NCI-H524 (cell line): Measurements from ENCODE around the gene ZGRF1.
"Not testable (repeated sequence)": the region's sequence is repeated elsewhere in the genome, so short reads cannot be mapped to it uniquely, and the experiment has no call there.

Experiments used
- DNase-seq, 2 experiments: peaks; one replicate each; lab custom pipeline; 2025; lab: John Stamatoyannopoulos, UW

ZGRF1 gene

GRCh38 chr4:112557676-112558411 is 78.9 kb downstream of the ZGRF1 start:
- no peak for DNase-seq

- not testable (repeated sequence) for DNase-seq
These were observed 82.4 kb downstream of the ZGRF1 start for GRCh38 chr4:112554271-112554670.

- DNase-seq, result no peak
These were observed 84.0 kb downstream of the ZGRF1 start for GRCh38 chr4:112552668-112553067.

GRCh38 chr4:112550728-112551127 is 86.0 kb downstream of the ZGRF1 start:
- no peak for DNase-seq

- DNase-seq, result peak; percentile 21 to 62
These were observed 90.2 kb downstream of the ZGRF1 start for GRCh38 chr4:112546476-112546875.

GRCh38 chr4:112545346-112545745 is 91.4 kb downstream of the ZGRF1 start:
- no peak for DNase-seq

- DNase-seq, result no peak
These were observed 96.0 kb downstream of the ZGRF1 start for GRCh38 chr4:112540695-112541094.

- DNase-seq, result no peak
These were observed 100.6 kb downstream of the ZGRF1 start for GRCh38 chr4:112536123-112536522.

- DNase-seq, result no peak
These were observed 104.4 kb downstream of the ZGRF1 start for GRCh38 chr4:112532267-112532666.

GRCh38 chr4:112531146-112531545 is 105.6 kb downstream of the ZGRF1 start:
- no peak for DNase-seq

GRCh38 chr4:112526061-112526460 is 110.6 kb downstream of the ZGRF1 start:
- DNase-seq, result no peak

GRCh38 chr4:112523764-112524505 is 112.8 kb downstream of the ZGRF1 start:
- peak; percentile 17 to 74 for DNase-seq

- no peak for DNase-seq
These were observed 113.5 kb downstream of the ZGRF1 start for GRCh38 chr4:112523008-112523721.

GRCh38 chr4:112522431-112522830 is 114.3 kb downstream of the ZGRF1 start:
- not testable (repeated sequence) for DNase-seq

GRCh38 chr4:112521123-112522023 is 115.3 kb downstream of the ZGRF1 start:
- no peak for DNase-seq

- DNase-seq, result no peak
These were observed 116.0 kb downstream of the ZGRF1 start for GRCh38 chr4:112520598-112521122.

- no peak for DNase-seq
These were observed 116.8 kb downstream of the ZGRF1 start for GRCh38 chr4:112519689-112520597.

GRCh38 chr4:112518675-112519074 is 118.0 kb downstream of the ZGRF1 start:
- DNase-seq, result no peak

- DNase-seq, result no peak
These were observed 118.8 kb downstream of the ZGRF1 start for GRCh38 chr4:112517911-112518310.

GRCh38 chr4:112517067-112517634 is 119.6 kb downstream of the ZGRF1 start:
- DNase-seq, result no peak
